ENCODE measurements around the gene CR1L.

GRCh38 chr1:207658408-207658807 lies 13.5 kb downstream of the CR1L start:
- TF ChIP-seq CTCF (conservative IDR thresholded peaks at IDR 0.05 in 1 of 2, IDR thresholded peaks at IDR 0.05 in 1 of 2; ENCODE audit: low read depth in 1 of 2, low read length in 2 of 2) (no peak), EZH2 (IDR thresholded peaks at IDR 0.05; ENCODE audit: low read length, missing control alignments) (no peak)
